Panc1 (cell line): ENCODE results near the gene NAA38. TPM values are rescaled to one million over a fixed set of nuclear protein-coding genes. Genes with fewer than 3 reads are reported as not detected.

Experiments
- ATAC-seq: fragments of 200-7000 bp; cut with Tn5 transposase; 2 replicates; pipeline ENCODE4 v1.9.1; 2020; ENCODE audit warnings: mild to moderate bottlenecking, moderate library complexity
- BruUV-seq: library from RNA; stranded (reverse); fragments of 400-500 nt; replicated peaks from 2 replicates; lab custom pipeline; 2021; lab: Mats Ljungman, UMichigan
- CTCF ChIA-PET: fragments of 300-600 bp; sonication (Branson Sonifier 250); formaldehyde crosslinking; loops from one replicate; lab custom pipeline; 2022; ENCODE audit warnings: antibody characterized with exemption; lab: Charles Lee
- POLR2A ChIA-PET: fragments of 300-600 bp; sonication (Branson Sonifier 250); formaldehyde crosslinking; loops from one replicate; lab custom pipeline; 2022; ENCODE audit warnings: antibody characterized with exemption; lab: Charles Lee
- DNase-seq: peaks from one replicate; pipeline ENCODE4 v3.0.0-alpha.2; 2010; ENCODE audit warnings: low read depth, low spot score
- H3K27ac ChIP-seq: 2 replicates; pipeline ENCODE4 v1.5.1; 2011; ENCODE audit warnings: mild to moderate bottlenecking, low read length, inconsistent platforms
- H3K27me3 ChIP-seq: fragments of 200-500 bp; sonication (Bioruptor generic); 2 replicates; pipeline ENCODE4 v1.6.0; 2014; ENCODE audit warnings: low read length, inconsistent platforms; ENCODE audit not compliant: control insufficient read depth, insufficient read depth
- H3K36me3 ChIP-seq: fragments of 200-500 bp; sonication (Bioruptor generic); 2 replicates; pipeline ENCODE4 v1.5.1; 2014; ENCODE audit warnings: inconsistent platforms, mild to moderate bottlenecking, low read length, moderate library complexity; ENCODE audit not compliant: control insufficient read depth, insufficient read depth
- H3K4me1 ChIP-seq: 2 replicates; pipeline ENCODE4 v1.5.1; 2011; ENCODE audit warnings: inconsistent platforms, mild to moderate bottlenecking, low read length, moderate library complexity; ENCODE audit not compliant: control insufficient read depth, insufficient read depth
- H3K4me3 ChIP-seq, 2 experiments: 2 replicates each; pipeline ENCODE4 v1.5.1; 2011 to 2012; ENCODE audit warnings: low read depth in 2 of 2, low read length in 2 of 2, mild to moderate bottlenecking in 2 of 2, inconsistent platforms in 1 of 2, moderate library complexity in 1 of 2
- H3K9me3 ChIP-seq: fragments of 200-500 bp; sonication (Bioruptor generic); 2 replicates; pipeline ENCODE4 v1.5.1; 2014; ENCODE audit warnings: low read depth, mild to moderate bottlenecking, inconsistent platforms, low read length, moderate library complexity; ENCODE audit not compliant: control insufficient read depth, insufficient read depth
- POLR2AphosphoS5 ChIP-seq: IDR thresholded peaks from 2 replicates; pipeline ENCODE4 v1.6.1; 2012; ENCODE audit warnings: mild to moderate bottlenecking, low read depth, low read length, moderate library complexity
- SIN3A ChIP-seq: IDR thresholded peaks from 2 replicates; pipeline ENCODE4 v1.6.1; 2012; ENCODE audit warnings: low read depth, mild to moderate bottlenecking, low read length, moderate library complexity, borderline replicate concordance; ENCODE audit not compliant: insufficient read depth
- TCF7L2 ChIP-seq: IDR thresholded peaks from 2 replicates; pipeline ENCODE4 v1.6.1; 2011; ENCODE audit warnings: mild to moderate bottlenecking, low read depth, low read length, inconsistent platforms
- in situ Hi-C: cut with HindIII; loops from 2 replicates; pipeline ENCODE4 v1.10.0; 2016; ENCODE audit warnings: low sequenced_read_pairs, low pct_unique_long_range_greater_than_20kb
- intact Hi-C: fragments of 100-400 bp; cut with micrococcal nuclease; formaldehyde crosslinking; loops from one replicate; pipeline ENCODE4 v1.10.0; 2022; ENCODE audit not compliant: unreplicated experiment
- total RNA-seq: library from RNA; stranded (reverse); gene quantifications from one replicate; pipeline ENCODE4 v1.2.1, GENCODE V29; 2021; ENCODE audit not compliant: unreplicated experiment
- TF ChIP-seq, protein P1 (sequence below), 2 experiments: IDR thresholded peaks; 2 replicates each; pipeline ENCODE4 v1.6.1; 2011 to 2012; ENCODE audit warnings: low read depth in 2 of 2, control low read depth in 1 of 2, low read length in 1 of 2, mild to moderate bottlenecking in 1 of 2, moderate library complexity in 1 of 2; ENCODE audit not compliant: insufficient read depth in 1 of 2
- TF ChIP-seq, protein P2 (sequence below): fragments of 450-650 bp; IDR thresholded peaks from 2 replicates; pipeline ENCODE4 v1.5.1; 2017; ENCODE audit warnings: mild to moderate bottlenecking

Gene NAA38
- total RNA-seq, 1 experiment from 2014 or later: 75.2 TPM

DNA sequence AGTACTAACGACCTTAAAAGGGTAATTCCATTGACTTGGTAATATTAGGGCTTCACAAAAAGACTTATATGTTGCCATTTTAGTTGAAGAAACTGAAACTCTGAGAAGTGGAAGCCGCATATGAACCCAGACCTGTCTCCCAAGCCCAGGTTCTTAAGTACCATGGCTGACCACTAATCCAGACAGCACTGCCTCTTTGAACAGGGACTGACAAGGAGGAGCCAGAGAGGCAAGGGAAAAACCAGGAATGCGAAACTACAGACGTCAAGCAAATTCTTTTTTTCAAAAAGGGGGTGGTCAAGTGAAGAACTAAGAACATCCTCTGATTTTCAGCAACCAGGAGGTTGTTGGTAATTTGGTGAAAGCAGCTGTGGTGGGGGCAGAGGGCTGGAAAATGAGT, 15.7 kb upstream of the NAA38 start:
- intact Hi-C loops (no loop called here), in situ Hi-C loops (no loop called here)
- Histone ChIP-seq H3K4me3 (no peak overlapping the region), H3K27ac (no peak overlapping the region), H3K9me3 (no peaks in the 10 kb centered on the region), H3K27me3 (no peaks in the 10 kb centered on the region), H3K36me3 (peaks cover 7% of the 10 kb centered on the region; the same call in 1 of the 2 replicates), H3K4me1 (no peaks in the 10 kb centered on the region)
- POLR2A ChIA-PET: no interaction called here
- TF ChIP-seq, protein P1, sequence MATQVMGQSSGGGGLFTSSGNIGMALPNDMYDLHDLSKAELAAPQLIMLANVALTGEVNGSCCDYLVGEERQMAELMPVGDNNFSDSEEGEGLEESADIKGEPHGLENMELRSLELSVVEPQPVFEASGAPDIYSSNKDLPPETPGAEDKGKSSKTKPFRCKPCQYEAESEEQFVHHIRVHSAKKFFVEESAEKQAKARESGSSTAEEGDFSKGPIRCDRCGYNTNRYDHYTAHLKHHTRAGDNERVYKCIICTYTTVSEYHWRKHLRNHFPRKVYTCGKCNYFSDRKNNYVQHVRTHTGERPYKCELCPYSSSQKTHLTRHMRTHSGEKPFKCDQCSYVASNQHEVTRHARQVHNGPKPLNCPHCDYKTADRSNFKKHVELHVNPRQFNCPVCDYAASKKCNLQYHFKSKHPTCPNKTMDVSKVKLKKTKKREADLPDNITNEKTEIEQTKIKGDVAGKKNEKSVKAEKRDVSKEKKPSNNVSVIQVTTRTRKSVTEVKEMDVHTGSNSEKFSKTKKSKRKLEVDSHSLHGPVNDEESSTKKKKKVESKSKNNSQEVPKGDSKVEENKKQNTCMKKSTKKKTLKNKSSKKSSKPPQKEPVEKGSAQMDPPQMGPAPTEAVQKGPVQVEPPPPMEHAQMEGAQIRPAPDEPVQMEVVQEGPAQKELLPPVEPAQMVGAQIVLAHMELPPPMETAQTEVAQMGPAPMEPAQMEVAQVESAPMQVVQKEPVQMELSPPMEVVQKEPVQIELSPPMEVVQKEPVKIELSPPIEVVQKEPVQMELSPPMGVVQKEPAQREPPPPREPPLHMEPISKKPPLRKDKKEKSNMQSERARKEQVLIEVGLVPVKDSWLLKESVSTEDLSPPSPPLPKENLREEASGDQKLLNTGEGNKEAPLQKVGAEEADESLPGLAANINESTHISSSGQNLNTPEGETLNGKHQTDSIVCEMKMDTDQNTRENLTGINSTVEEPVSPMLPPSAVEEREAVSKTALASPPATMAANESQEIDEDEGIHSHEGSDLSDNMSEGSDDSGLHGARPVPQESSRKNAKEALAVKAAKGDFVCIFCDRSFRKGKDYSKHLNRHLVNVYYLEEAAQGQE (IDR thresholded peaks at IDR 0.05; ENCODE audit: insufficient read depth in 1 of 2, low read depth in 2 of 2, low read length in 1 of 2): no peak
- TF ChIP-seq TCF7L2: no peak
- ATAC-seq (no peak), DNase-seq (no peak)
- no TSS peak for BruUV-seq
- CTCF ChIA-PET: no interaction called here

- DNase-seq (no peak), ATAC-seq (no peak)
- Histone ChIP-seq H3K4me1 (peaks cover under 1% of the 10 kb centered on the region; the same call in 1 of the 2 replicates), H3K9me3 (peaks cover 4% of the 10 kb centered on the region; the same call in 1 of the 2 replicates), H3K27ac (no peak overlapping the region), H3K36me3 (no peaks in the 10 kb centered on the region; the same call in 1 of the 2 replicates), H3K27me3 (no peaks in the 10 kb centered on the region), H3K4me3 (no peak overlapping the region)
- BruUV-seq: no TSS peak
- intact Hi-C loops: no loop called here
- ChIA-PET CTCF (interaction anchor here (0.6 kb wide), 1 partner anchor 113 kb away, joined by 3 read pairs; no protein-coding TSS in a partner anchor), POLR2A (interaction anchor here (0.7 kb wide), 1 partner anchor 31 kb away, joined by 3 read pairs; no protein-coding TSS in a partner anchor)
- TF ChIP-seq, protein P2, sequence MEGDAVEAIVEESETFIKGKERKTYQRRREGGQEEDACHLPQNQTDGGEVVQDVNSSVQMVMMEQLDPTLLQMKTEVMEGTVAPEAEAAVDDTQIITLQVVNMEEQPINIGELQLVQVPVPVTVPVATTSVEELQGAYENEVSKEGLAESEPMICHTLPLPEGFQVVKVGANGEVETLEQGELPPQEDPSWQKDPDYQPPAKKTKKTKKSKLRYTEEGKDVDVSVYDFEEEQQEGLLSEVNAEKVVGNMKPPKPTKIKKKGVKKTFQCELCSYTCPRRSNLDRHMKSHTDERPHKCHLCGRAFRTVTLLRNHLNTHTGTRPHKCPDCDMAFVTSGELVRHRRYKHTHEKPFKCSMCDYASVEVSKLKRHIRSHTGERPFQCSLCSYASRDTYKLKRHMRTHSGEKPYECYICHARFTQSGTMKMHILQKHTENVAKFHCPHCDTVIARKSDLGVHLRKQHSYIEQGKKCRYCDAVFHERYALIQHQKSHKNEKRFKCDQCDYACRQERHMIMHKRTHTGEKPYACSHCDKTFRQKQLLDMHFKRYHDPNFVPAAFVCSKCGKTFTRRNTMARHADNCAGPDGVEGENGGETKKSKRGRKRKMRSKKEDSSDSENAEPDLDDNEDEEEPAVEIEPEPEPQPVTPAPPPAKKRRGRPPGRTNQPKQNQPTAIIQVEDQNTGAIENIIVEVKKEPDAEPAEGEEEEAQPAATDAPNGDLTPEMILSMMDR: no peak
- TF ChIP-seq, protein P1 (IDR thresholded peaks at IDR 0.05; ENCODE audit: insufficient read depth in 1 of 2, low read depth in 2 of 2, low read length in 1 of 2): no peak
- TF ChIP-seq POLR2AphosphoS5: no peak
- no peak for TF ChIP-seq SIN3A
- no peak for TF ChIP-seq TCF7L2
- in situ Hi-C loops: no loop called here
Measured at GRCh38 chr17:7867881-7868329, 10.5 kb upstream of the NAA38 start.
